ENCODE results near the gene DCST2.

Gene DCST2

GRCh38 chr1:155073377-155074242 lies 40.0 kb upstream of the DCST2 start:
- TF ChIP-seq, protein P1, sequence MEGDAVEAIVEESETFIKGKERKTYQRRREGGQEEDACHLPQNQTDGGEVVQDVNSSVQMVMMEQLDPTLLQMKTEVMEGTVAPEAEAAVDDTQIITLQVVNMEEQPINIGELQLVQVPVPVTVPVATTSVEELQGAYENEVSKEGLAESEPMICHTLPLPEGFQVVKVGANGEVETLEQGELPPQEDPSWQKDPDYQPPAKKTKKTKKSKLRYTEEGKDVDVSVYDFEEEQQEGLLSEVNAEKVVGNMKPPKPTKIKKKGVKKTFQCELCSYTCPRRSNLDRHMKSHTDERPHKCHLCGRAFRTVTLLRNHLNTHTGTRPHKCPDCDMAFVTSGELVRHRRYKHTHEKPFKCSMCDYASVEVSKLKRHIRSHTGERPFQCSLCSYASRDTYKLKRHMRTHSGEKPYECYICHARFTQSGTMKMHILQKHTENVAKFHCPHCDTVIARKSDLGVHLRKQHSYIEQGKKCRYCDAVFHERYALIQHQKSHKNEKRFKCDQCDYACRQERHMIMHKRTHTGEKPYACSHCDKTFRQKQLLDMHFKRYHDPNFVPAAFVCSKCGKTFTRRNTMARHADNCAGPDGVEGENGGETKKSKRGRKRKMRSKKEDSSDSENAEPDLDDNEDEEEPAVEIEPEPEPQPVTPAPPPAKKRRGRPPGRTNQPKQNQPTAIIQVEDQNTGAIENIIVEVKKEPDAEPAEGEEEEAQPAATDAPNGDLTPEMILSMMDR (IDR thresholded peaks at IDR 0.05), result no peak
- no peak overlapping the region for H3K4me3 ChIP-seq (ENCODE audit: low read depth, low read length)
- no peak overlapping the region for H3K27ac ChIP-seq
- H3K4me1 ChIP-seq, result peaks cover 2% of the 10 kb centered on the region
- no peaks in the 10 kb centered on the region for H3K79me2 ChIP-seq
- no peaks in the 10 kb centered on the region for H3K9me3 ChIP-seq (ENCODE audit: control insufficient read depth, low read length)
- H3K4me2 ChIP-seq (ENCODE audit: low read length), result no peak overlapping the region
- no peak overlapping the region for H3K9ac ChIP-seq
- no peak overlapping the region for H2AFZ ChIP-seq
- no peaks in the 10 kb centered on the region for H3K27me3 ChIP-seq (ENCODE audit: control insufficient read depth, insufficient read depth, low read length)
- no peaks in the 10 kb centered on the region for H3K36me3 ChIP-seq (ENCODE audit: control insufficient read depth, insufficient read depth, low read length)

- no peak overlapping the region for H3K4me2 ChIP-seq (ENCODE audit: low read length)
- H3K36me3 ChIP-seq (ENCODE audit: control insufficient read depth, insufficient read depth, low read length), result no peaks in the 10 kb centered on the region
- H2AFZ ChIP-seq, result no peak overlapping the region
- no peaks in the 10 kb centered on the region for H3K4me1 ChIP-seq
- no peaks in the 10 kb centered on the region for H3K79me2 ChIP-seq
- H3K9ac ChIP-seq, result no peak overlapping the region
- H3K27me3 ChIP-seq (ENCODE audit: control insufficient read depth, insufficient read depth, low read length), result no peaks in the 10 kb centered on the region
- H3K4me3 ChIP-seq (ENCODE audit: low read depth, low read length), result no peak overlapping the region
- TF ChIP-seq, protein P1 (IDR thresholded peaks at IDR 0.05), result no peak
- no peak overlapping the region for H3K27ac ChIP-seq
- no peaks in the 10 kb centered on the region for H3K9me3 ChIP-seq (ENCODE audit: control insufficient read depth, low read length)
These were observed 39.1 kb upstream of the DCST2 start for GRCh38 chr1:155072531-155073289.

DNA sequence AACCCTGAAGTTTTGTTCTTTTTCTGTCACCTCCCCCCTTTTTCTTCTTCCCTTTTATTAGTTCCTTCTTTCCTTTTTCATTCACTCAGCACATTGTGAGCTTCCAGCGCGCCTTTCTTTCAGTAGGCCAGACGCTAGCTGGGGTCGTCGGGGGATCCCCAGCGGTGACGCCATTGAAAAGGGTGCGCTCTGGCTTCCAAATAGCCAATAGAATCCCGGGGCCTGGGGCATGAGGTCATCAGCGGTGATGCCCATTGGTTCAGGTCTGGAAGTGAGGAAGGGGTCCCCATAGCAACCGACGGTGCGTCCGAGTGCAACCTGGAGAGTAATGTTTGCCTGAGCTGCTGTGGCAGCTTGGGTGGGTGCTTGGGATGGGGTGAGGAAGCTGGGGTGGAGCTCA lies 38.1 kb upstream of the DCST2 start:
- Histone ChIP-seq H3K36me3 (ENCODE audit: control insufficient read depth, insufficient read depth, low read length) (no peaks in the 10 kb centered on the region), H2AFZ (peak overlapping the region; percentile 59), H3K27me3 (ENCODE audit: control insufficient read depth, insufficient read depth, low read length) (no peaks in the 10 kb centered on the region), H3K79me2 (no peaks in the 10 kb centered on the region), H3K9ac (no peak overlapping the region), H3K4me1 (no peaks in the 10 kb centered on the region), H3K9me3 (ENCODE audit: control insufficient read depth, low read length) (no peaks in the 10 kb centered on the region), H3K27ac (no peak overlapping the region), H3K4me3 (ENCODE audit: low read depth, low read length) (no peak overlapping the region), H3K4me2 (ENCODE audit: low read length) (no peak overlapping the region)
- TF ChIP-seq, protein P1 (IDR thresholded peaks at IDR 0.05), result no peak

DNA sequence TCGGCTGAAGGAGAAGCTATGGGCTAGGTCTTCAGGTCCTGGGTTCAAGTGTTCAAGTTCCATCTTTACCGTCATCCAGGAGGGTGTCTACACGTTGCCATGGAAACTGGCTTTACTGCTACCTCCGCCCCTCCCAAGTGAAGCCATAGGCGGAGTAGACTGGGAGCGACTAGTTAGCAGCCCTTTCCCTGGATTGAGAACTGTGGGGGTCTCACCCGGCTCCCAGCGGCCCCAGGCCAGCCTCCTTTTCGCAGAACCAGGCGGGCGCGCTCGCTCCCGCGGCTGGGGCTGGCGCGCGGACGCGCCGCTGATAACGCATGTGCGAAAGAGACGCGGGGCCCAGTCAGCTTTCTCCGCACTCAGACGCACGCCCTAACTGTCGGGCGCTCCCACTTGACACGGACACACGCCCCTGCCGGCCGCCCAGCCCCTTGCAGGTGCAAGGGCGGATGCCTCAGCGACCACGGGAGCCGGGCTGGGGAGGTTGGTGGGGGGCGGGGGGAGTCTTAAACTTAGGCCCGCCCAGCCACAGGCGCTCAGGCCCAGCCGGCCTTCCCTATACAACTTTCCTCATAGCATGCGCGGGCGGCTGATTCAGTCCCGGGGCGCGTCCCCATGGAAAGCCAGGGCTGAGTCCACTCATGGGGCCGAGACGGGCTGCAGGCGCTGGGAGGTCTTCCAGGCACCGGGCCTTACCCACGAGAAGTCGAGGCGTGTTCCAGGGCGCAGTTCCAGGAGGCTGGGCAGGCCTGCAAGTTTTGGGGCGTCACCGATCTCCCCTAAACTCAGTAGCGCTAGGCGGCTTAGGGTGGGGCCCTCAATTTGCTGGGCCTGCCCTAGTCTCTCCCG lies 37.4 kb upstream of the DCST2 start:
- TF ChIP-seq, protein P1 (IDR thresholded peaks at IDR 0.05), result no peak
- Histone ChIP-seq H3K4me2 (ENCODE audit: low read length) (peak overlapping the region; percentile 71), H3K9ac (no peak overlapping the region), H3K36me3 (ENCODE audit: control insufficient read depth, insufficient read depth, low read length) (no peaks in the 10 kb centered on the region), H3K4me3 (ENCODE audit: low read depth, low read length) (peak overlapping the region; percentile 49), H3K4me1 (no peaks in the 10 kb centered on the region), H3K27me3 (ENCODE audit: control insufficient read depth, insufficient read depth, low read length) (no peaks in the 10 kb centered on the region), H3K9me3 (ENCODE audit: control insufficient read depth, low read length) (no peaks in the 10 kb centered on the region), H2AFZ (peak overlapping the region; percentile 59), H3K79me2 (no peaks in the 10 kb centered on the region), H3K27ac (no peak overlapping the region)

Data from parathyroid adenoma (tissue), 2 donors.